NCI-H526 (cell line): ENCODE results near the gene DEPP1.

Source experiments
- DNase-seq, 2 experiments: peaks; one replicate each; lab custom pipeline; 2025; lab: John Stamatoyannopoulos, UW

The DEPP1 gene

DNA sequence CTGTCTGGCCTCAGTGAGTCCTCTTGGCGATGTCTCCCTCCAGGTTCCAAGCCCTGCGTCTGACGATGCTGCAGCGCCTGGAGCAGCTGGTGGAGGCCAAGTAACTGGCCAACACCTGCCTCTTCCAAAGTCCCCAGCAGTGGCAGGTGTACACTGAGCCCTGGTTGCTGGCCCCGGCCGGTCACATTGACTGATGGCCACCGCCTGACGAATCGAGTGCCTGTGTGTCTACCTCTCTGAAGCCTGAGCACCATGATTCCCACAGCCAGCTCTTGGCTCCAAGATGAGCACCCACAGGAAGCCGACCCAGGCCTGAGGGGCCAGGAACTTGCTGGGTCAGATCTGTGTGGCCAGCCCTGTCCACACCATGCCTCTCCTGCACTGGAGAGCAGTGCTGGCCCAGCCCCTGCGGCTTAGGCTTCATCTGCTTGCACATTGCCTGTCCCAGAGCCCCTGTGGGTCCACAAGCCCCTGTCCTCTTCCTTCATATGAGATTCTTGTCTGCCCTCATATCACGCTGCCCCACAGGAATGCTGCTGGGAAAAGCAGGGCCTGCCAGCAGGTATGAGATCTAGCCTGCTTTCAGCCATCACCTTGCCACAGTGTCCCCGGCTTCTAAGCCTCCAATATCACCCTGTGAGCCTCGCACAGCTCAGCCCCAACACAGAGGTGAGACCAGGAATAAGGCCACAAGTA lies 14.8 kb upstream of the DEPP1 start:
- DNase-seq: no peak

DNA sequence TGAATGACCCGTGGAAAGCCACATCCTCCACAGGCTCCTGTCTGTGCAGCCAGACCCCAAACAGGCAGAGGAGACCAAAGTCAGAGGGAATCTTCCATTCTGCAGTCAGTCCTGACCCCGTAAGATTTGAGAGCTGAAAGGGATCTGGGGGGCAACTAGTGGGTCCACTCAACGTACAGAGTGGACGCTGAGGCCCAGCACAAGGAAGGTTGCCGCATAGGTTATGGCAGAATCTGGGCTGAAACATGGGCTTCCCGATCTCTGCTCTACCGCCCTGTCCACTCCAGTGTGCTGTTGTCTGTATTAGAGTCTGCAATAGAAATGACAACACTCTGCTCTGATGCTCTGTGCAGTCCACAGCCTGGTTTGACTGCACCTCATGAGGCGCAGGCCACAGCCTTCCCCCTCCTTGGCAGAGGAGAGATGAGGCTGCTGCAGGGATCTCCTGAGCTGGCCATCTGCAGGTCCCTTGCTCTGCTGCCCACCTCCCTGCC lies 14.2 kb upstream of the DEPP1 start:
- no peak for DNase-seq

DNA sequence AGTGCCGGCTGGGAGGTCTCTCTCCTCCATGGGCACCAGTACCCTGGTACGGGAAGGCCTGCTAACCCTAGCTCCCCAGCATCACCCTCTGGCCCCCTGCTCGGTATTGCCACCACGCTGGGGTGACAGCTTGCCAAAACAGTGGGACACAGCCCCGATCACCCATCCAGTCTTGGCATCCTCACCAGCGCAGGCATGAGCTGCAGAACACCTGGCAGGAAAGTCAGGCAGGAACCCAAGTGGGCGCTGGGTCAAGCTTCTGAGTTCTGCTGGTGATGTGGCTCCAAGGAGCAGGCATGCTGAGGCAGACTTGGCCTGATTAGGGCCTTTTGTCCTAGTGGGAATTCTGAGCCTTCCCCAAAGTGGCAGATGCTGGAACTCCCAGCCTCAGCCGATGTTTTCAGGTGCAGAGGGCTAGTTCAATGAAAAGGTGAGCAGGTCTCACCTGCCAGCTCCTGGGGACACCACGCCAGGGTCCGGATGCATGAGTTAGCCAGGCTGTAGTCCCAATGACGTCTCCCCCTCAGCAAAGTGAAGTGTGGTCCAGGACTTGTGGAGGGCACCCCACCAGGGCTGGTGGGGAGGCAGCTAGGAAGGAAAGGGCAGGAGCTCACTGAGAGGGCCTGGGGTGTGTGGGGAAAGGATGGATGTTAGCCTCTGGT lies 13.6 kb upstream of the DEPP1 start:
- no peak for DNase-seq

DNA sequence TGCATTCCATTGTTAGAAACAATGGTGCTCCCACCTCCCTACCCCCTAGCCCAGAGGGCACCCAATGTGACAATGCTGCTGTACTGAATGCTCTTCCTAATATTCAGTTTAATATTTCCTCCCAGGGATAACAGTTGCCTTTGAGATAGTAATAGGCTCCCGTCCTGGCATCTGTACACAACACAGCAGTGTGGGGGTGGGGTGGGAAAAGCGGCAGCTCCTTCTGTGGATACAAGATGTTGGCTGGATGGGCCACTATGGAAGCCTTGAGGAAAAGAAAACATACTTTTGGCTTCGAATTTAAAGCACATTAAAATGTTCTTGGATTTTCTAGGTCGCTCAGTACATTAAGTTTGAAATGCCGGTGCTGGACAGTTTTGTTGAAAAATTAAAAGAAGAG lies 13.0 kb upstream of the DEPP1 start:
- DNase-seq: no peak

DNA sequence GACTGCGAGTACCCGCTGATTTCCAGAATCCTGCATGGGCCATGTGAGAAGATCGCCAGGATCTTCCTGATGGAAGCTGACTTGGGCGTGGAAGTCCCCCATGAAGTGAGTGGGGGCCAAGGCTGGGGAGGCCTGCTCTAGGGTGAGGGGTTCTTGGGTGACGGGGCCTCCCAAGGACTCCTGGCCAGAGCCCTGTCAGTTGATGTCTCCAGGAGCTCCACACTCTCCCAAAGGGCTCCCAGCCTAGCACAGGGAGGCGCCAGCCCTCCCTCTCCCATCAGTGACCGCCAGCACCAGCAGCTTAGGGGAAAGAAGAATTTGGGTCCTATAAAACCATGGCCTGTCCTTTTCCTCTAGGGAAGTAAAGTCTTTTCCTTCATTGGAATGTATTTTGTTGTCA lies 12.4 kb upstream of the DEPP1 start:
- DNase-seq: no peak

- DNase-seq: peak; percentile 20 to 36
Observed at GRCh38 chr10:44990302-44990655, 11.7 kb upstream of the DEPP1 start.

- no peak for DNase-seq
Observed at GRCh38 chr10:44989597-44990301, 11.1 kb upstream of the DEPP1 start.

GRCh38 chr10:44988957-44989585 lies 10.5 kb upstream of the DEPP1 start:
- peak in 1 of 2 experiments; percentile 17 for DNase-seq

DNA sequence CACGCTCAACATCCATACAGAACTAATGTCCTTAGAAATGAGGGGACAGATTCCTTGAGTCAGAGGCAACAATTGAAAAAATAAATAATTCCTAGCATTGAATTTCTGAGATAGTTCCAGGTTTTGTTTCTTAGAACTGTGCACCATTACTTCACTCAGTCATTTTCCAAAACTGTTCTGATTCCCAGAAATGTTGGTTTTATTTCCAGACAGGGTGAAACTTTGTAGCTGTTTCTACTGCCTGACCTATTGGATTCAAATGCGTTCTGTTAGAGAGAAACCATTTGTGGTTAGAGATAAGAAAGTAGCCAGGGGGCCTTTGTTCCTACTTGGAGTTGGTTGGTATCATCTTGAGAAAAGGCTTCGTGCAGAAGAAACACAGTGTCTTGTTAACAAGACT lies 8.1 kb upstream of the DEPP1 start:
- DNase-seq: no peak

GRCh38 chr10:44986179-44986578 lies 7.6 kb upstream of the DEPP1 start:
- DNase-seq: no peak

- DNase-seq: no peak
Observed at GRCh38 chr10:44985175-44985681, 6.6 kb upstream of the DEPP1 start.

DNA sequence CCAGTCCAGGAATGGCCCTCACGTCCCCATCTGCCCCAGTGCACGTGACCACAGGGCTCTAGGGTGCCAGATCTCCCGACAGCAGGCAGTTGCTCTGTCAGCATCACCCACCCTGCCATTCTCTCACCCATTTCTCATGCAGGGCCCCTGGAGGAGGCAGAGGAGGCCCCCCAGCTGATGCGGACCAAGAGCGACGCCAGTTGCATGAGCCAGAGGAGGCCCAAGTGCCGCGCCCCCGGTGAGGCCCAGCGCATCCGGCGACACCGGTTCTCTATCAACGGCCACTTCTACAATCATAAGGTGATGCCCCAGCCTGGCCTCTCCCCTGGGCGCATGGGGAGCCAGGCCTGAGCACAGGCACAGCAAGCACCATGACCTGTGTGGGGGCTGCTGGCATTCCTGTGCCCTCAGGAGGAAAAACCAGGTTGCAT lies 6.1 kb upstream of the DEPP1 start:
- DNase-seq: no peak

DNA sequence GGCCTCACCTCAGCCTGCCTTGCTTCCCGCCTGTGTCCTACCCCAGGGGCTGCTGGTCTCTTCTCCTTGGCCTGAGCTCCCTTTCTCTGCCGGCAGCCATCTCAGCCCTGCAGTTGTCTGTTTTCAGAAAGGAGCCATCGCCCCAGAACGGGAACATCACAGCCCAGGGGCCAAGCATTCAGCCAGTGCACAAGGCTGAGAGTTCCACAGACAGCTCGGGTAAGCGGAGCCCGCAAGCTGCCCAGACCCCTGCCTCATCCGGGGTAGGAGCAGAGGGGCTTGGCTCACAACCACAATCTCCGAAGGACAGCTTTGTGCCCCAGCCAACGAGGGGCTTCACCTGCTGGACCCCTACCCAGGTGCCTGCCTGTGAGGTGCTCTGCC lies 5.3 kb upstream of the DEPP1 start:
- DNase-seq: no peak

DNA sequence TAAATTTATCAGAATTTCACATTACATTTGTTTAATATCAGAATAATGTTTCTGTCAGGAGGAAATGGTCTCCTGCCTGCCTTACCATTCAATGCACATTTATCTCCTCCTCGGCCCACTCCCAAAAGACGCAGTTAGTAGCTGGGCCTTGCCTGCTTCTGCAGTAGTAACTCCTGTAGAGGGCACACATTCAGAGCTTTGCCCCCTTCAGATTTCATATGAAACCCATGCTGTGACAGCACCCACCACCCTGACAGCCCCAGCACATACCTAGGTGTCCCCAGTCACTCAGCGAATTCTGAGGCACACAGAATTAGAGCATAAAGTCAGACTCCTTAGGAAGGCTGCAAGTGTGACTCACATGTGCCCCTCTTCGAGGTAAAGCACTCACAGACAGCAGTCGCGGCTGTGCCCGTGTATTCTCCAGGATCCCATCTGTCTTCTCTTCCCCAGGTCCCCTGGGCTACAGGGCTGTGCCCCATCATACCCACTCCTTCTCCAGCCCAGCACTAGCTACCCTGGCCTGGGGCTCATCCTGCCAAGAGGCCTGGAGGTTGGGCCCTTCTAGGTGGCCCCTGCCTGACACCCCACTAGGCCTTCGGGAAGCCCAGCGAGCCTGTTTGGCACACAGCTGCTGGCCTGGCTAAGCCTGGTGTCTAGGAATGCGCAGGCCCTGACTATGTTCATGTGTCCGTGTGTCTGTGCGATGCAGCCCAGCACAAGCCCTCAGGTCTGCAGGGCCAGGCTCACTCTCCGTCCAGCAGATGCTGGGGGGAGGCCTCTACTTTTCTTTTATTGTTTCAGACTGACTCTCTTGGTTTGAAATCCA lies 4.7 kb upstream of the DEPP1 start:
- no peak for DNase-seq

DNA sequence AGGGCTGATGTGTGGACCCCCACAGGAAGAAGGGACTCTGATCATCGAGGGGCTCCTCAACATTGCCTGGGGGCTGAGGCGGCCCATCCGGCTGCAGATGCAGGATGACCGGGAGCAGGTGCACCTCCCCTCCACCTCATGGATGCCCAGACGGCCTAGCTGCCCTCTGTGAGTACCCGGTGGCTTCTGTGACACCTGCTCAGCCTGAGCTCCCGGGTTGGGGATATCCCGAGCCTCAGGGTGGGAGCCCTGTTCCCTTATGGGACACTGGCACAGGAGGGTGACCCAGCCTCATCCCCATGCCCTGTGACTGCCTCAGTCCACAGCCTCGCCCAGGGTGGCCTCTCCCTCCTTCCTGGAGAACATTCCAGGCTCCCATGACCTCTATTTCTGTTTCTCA lies 3.9 kb upstream of the DEPP1 start:
- no peak for DNase-seq

GRCh38 chr10:44982114-44982460 lies 3.5 kb upstream of the DEPP1 start:
- no peak for DNase-seq

DNA sequence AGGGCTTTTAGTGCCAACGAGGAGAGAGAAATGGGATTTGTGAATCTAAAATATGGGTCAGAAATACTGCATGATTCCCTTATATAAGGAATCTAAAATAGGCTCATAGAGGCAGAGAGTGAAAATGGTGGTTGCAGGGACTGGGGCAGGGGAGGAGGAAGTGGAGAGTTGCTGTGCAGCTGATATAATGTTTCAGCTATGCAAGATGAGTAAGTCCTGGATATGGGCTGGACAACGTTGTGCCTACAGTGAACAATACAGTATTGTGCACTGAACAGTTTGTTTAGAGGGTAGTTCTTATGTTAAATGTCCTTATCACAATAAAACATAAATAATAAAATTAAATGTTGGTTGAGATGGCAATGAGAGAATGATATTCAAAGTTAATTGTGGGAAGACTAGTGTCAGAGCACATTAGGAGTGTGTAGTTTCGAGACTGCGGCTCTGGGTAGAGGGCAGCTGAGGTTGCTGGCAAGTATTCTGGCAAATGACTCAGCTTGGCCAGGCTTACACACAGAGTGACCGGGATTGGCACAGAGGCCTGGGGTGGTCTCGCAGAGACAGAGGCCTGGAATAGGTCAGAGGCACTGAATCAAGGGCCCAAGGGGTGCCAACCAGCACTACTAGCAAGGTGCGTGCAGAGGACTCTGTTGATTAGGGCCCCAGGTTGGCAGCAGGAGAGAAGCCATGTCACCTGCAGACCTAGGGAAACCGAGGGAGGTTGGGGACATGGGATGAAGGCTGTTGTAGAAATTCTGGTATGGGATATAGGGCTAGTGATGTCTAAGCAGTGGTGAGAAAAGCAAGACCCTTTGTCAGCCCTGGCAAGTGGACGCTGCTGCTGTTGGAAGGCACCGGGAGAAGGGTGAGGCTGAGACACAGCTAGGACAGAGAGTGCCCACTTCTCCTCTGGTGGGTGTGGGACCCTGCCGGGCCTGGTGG lies 2.8 kb upstream of the DEPP1 start:
- peak; percentile 26 to 36 for DNase-seq

DNA sequence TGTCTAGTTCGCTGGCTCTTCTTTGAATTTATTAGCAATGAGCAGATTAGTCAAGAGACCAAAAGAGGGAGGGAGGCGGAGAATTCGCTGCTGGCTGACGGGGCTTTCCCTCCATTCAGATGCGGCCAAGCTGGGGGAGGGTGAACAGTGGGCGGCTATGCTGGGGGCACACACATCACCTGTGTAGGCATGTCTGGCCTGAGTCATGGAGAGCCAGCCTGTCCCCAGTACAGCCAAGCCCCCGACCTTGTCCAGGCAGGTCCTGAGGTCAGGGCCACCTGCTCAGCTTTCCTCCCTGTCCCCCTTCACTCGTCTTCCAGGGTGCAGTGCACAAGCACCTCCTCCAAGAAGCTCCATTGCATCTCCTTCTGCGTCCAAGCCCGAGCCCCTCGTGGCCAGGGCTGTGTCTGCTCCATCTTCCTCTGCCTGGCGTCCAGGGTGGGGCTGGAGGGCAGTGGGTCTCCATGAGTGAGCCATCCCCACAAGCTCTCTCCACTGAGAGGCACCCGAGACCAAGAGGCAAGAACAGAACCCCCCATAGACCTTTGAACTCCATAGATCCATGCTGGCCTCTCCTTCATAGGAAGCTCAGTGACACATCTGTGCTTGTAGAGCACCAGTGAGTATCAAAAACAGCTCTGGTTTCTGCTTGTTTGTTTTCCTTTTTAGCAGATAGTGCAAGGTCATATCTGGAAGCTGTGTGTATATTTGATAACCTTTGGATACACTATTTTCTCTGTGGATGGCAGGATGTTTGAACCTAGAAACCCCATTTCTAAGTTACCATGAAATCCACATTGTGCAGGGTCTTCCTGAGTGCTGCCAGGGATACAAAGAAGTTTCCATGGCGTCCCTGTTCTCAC lies 1.9 kb upstream of the DEPP1 start:
- no peak for DNase-seq
